ENCODE results near the gene ADORA2A.

The ADORA2A gene

GRCh38 chr22:24380905-24381230, 46.5 kb upstream of the ADORA2A start:
- no peak overlapping the region for H3K27ac ChIP-seq (replicated peaks)
- H3K4me3 ChIP-seq (replicated peaks; ENCODE audit: insufficient read depth, low read length) = no peak overlapping the region
- TF ChIP-seq GABPA (IDR thresholded peaks at IDR 0.05; ENCODE audit: low read depth) (no peak), POLR2AphosphoS5 (IDR thresholded peaks at IDR 0.05; ENCODE audit: low read depth) (no peak), SPI1 (IDR thresholded peaks at IDR 0.05; ENCODE audit: borderline replicate concordance, low read depth) (no peak), CTCF (IDR thresholded peaks at IDR 0.05; ENCODE audit: insufficient read depth, low read length) (no peak), REST (IDR thresholded peaks at IDR 0.05; ENCODE audit: insufficient replicate concordance, low read depth) (no peak)
- DNase-seq (ENCODE audit: low read depth in 1 of 2, low spot score in 1 of 2) = no peak
- H3K27me3 ChIP-seq (ENCODE audit: insufficient read depth, poor library complexity, severe bottlenecking) = no peaks in the 10 kb centered on the region

- no peak overlapping the region for H3K4me3 ChIP-seq (replicated peaks; ENCODE audit: insufficient read depth, low read length)
- no peak for TF ChIP-seq POLR2AphosphoS5 (IDR thresholded peaks at IDR 0.05; ENCODE audit: low read depth)
- no peak for TF ChIP-seq REST (IDR thresholded peaks at IDR 0.05; ENCODE audit: insufficient replicate concordance, low read depth)
- TF ChIP-seq CTCF (IDR thresholded peaks at IDR 0.05; ENCODE audit: insufficient read depth, low read length) = no peak
- TF ChIP-seq SPI1 (IDR thresholded peaks at IDR 0.05; ENCODE audit: borderline replicate concordance, low read depth) = no peak
- TF ChIP-seq GABPA (IDR thresholded peaks at IDR 0.05; ENCODE audit: low read depth) = no peak
- H3K27ac ChIP-seq (replicated peaks) = no peak overlapping the region
- H3K27me3 ChIP-seq (ENCODE audit: insufficient read depth, poor library complexity, severe bottlenecking) = no peaks in the 10 kb centered on the region
- no peak for DNase-seq (ENCODE audit: low read depth in 1 of 2, low spot score in 1 of 2)
Measured at GRCh38 chr22:24383061-24383460, 44.3 kb upstream of the ADORA2A start.

GRCh38 chr22:24384131-24384530, 43.3 kb upstream of the ADORA2A start:
- Histone ChIP-seq H3K27ac (replicated peaks) (no peak overlapping the region), H3K27me3 (ENCODE audit: insufficient read depth, poor library complexity, severe bottlenecking) (no peaks in the 10 kb centered on the region), H3K4me3 (replicated peaks; ENCODE audit: insufficient read depth, low read length) (no peak overlapping the region)
- no peak for DNase-seq (ENCODE audit: low read depth in 1 of 2, low spot score in 1 of 2)
- TF ChIP-seq GABPA (IDR thresholded peaks at IDR 0.05; ENCODE audit: low read depth) = no peak
- TF ChIP-seq REST (IDR thresholded peaks at IDR 0.05; ENCODE audit: insufficient replicate concordance, low read depth) = no peak
- no peak for TF ChIP-seq CTCF (IDR thresholded peaks at IDR 0.05; ENCODE audit: insufficient read depth, low read length)
- TF ChIP-seq SPI1 (IDR thresholded peaks at IDR 0.05; ENCODE audit: borderline replicate concordance, low read depth) = no peak
- no peak for TF ChIP-seq POLR2AphosphoS5 (IDR thresholded peaks at IDR 0.05; ENCODE audit: low read depth)

Data from HL-60 (cell line).